GM21515 (cell line): Measurements from ENCODE around the gene MYG1.

Experiments used
- ATAC-seq: cut with Tn5 transposase; IDR thresholded peaks from one replicate; pipeline ENCODE4 v1.9.1; 2021; ENCODE audit not compliant: unreplicated experiment

Gene MYG1, protein sequence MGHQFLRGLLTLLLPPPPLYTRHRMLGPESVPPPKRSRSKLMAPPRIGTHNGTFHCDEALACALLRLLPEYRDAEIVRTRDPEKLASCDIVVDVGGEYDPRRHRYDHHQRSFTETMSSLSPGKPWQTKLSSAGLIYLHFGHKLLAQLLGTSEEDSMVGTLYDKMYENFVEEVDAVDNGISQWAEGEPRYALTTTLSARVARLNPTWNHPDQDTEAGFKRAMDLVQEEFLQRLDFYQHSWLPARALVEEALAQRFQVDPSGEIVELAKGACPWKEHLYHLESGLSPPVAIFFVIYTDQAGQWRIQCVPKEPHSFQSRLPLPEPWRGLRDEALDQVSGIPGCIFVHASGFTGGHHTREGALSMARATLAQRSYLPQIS

DNA sequence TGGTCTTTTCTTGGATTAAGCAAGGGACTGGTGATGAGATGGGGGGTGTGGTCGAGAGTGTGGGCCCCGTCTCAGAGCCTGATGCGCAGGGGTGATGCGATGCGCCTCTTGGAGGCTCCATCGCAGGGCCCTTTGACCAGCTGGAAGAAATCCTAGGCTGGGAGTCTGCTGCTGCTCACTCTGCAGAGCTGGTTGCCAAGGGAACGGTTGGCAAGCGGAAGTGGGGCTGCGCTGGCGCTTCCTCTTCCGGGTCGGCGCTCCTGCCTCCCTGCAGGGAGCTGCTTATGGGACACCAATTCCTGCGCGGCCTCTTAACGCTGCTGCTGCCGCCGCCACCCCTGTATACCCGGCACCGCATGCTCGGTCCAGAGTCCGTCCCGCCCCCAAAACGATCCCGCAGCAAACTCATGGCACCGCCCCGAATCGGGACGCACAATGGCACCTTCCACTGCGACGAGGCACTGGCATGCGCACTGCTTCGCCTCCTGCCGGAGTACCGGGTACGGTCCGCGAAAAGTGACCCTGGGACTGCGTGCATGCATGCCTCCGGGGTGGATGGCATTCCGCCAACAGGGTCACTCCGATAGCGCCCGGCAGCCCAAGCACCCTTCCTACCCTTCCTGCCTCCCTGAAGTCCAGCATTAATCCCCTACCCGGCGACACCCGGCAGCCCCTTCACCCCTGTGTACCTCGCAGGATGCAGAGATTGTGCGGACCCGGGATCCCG lies at the start of gene MYG1:
Gene MYG1 (plus strand): TSS at position 242 of the 727 bp plus-strand sequence. CDS start 43 bp downstream, at position 285.
- ATAC-seq: peak; percentile 55

DNA sequence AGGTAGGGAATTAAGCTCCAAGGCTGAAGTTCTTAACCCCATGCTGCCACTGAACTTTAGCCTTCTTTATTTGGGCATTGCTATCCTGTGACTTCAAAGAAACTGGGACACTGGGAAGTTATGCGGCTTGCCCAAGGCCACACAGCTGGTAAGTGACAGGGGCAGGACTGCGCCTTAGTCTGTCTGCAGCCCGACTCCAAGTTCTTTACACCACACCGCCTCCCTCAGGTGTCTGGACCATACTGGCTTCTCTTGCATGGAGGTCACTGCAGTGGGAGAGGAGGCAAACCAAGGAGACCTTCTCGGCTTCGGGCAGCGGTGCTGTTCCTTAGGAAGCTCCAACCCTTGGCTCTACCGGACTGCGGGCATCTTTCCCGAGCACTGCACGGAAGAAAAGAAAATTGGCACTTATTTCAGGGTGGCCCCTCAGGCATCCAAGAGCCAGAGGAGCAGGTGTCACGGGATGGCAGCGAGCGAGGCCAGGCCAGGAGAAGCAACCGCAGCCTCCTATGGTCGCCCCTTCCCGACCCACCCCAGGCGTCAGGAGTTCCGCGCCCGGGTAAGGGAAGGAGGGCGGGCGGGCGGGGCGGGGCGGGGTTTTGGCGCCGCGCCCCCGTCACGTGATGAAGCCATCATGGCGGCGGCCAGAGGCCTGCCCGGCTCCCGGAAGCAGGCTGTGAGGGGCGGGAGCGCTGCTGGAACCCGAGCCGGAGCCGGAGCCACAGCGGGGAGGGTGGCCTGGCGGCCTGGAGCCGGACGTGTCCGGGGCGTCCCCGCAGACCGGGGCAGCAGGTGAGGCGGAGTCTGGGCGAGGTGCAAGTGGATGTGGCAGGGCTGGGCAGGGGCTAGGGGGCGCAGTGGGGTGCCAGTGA lies 47.8 kb upstream of the MYG1 start:
- ATAC-seq: peak; percentile 67

DNA sequence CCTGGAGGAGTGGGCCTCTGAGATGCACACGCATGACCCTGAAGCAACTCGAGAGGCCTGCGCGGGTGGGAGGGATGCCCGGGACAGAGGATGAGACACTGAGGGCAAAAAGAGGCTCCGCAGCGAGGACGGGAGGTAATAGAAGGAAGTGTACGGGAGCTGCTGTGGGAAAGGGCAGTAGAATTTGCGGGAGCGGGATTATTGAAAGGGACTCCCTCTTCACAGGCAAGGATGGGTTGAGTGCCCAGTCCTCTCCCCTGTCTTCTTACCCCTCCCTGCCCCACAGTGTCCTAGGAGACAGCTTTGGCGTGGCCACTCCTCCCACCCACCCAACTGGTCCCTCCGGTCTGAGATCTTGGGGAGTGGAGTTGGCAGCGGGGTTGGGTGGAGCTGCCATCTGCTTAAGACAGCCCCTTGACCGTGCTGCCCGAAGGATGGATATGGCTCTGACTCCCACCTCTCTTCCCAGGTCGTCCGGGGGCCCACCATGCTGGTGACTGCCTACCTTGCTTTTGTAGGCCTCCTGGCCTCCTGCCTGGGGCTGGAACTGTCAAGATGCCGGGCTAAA lies 47.1 kb upstream of the MYG1 start:
- ATAC-seq: no peak

DNA sequence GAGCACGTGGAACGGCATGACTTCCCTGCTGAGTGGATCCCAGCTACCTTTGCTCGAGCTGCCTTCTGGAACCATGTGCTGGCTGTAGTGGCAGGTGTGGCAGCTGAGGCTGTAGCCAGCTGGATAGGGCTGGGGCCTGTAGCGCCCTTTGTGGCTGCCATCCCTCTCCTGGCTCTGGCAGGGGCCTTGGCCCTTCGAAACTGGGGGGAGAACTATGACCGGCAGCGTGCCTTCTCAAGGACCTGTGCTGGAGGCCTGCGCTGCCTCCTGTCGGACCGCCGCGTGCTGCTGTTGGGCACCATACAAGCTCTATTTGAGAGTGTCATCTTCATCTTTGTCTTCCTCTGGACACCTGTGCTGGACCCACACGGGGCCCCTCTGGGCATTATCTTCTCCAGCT lies 46.2 kb upstream of the MYG1 start:
- no peak for ATAC-seq

DNA sequence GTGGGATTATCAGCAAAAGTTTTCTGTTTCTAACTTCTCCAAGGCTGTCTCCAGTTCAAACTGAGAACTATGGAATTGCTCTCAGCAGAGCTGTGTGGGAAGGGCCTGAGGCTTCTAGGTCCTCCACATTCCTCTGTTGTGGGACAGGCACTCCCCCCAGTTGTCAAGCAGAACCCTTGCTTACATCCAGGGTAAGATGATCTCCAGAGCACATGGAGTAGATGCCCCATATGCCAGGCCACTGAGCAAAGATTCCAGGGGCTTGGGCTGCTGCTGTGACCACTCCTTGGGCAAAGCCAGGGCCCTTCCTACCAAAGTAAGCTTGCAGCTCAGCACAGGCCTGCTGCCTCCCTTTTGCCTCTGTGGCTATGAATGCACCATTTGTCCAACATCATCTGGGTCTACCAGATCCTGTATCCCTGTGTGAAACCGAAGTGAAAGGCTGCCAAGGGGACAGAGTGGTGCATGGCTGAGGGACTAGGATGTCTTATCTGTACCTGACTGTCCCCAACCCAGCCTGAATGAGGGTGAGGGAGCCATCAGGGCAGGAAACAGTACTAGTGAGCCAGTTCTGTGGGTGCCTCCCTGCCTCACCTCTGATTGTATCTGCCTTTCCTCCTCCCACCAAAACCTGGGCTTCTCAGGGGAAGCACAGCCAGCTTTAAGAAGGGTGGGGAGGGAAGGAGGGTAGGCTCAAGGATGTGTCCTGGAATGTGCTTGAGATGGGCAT lies 44.5 kb upstream of the MYG1 start:
- ATAC-seq: no peak

DNA sequence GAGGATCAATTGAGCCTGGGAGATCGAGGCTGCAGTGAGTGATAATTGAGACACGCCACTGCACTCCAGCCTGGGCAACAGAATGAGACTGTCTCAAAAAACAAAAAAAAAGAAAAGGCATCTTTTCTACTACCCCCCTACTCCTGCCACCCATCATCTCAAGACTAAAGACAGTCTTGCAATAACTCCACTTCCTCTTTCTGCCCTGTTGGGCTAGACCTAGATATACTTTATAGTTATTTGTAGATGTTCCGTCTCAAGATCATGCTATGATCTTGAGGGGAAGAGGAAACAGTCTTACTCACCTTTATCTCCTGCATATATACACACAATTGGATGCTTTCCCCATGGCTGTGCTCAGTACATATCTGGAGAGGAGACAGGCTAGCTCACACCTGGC lies 43.5 kb upstream of the MYG1 start:
- ATAC-seq: no peak

DNA sequence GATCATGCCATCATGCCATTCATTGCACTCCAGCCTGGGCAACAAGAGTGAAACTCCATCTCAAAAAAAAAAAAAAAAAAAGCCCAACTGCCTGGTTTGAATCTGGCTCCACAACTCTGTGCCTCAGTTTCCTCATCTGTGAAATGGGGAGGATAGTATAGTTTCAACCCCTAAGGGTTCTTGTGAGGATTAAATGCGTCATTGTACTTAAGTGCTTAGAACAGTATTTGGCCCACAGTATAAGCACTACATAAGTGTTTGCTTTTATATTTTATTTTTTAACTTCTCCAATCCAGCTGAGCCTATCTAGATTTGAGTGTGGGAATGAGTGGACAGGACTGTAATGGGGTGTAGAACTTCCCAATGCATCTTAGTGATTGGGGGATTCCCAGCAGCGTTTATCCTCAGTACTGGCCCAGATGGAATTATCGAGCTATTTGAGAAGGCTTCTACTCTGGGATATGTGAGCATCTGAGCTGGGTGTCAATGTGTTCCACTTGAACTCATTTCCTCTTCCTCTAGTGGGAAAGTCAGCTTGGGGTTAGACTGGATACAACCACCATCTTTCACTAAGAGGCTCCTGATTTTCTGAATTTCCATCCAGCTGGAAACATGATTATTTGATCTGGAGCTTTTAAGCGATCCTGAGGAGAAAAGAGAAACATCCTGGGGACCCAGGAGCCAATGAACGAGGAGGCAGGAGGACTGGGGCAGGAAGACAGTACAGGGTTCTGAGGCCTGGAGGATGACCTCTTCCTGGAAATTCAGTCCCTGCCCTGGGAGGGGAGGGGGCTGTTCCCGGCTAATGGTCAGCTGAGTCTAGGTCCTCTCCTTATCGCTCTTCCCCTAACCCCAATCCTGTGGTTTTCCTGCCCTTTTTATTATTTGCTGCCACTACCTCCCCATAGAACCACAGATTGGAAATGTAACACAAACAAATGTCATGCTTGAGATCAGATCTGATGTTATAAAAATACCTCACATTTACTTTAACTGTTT lies 40.7 kb upstream of the MYG1 start:
- no peak for ATAC-seq

DNA sequence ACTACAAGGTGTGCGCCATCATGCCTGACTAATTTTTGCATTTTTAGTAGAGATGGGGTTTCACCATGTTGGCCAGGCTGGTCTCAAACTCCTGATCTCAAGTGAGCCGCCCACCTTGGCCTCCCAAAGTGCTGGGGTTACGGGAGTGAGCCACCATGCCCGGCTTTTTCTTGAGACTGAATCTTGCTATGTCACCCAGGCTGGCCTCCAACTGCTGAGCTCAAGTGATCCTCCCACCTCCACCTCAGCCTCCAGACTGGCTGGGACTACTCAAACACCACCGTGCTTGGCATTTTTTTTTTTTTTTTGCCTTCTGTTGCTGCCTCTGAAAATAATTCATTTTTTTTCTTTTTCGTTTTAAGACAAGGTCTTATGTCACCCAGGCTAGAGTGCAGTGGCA lies 39.6 kb upstream of the MYG1 start:
- ATAC-seq: no peak

DNA sequence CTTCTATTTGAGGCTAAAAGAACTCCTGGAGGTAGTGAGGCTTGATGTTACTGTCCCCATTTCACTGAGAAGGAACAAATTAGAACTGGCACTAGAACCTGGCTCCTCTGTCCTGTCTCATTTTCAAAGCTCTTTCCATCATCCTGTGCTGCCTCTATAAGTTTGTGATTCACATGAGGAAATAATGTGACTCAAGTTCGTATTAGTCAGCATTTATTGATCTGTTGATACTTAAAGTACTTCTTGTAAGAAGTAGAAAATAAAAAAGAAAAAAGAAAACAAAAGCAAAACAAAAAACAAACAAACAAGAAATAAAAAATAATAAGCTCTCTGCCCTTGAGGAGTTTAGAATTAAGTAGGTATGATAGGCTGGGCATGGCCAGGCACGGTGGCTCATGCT lies 33.7 kb upstream of the MYG1 start:
- no peak for ATAC-seq

DNA sequence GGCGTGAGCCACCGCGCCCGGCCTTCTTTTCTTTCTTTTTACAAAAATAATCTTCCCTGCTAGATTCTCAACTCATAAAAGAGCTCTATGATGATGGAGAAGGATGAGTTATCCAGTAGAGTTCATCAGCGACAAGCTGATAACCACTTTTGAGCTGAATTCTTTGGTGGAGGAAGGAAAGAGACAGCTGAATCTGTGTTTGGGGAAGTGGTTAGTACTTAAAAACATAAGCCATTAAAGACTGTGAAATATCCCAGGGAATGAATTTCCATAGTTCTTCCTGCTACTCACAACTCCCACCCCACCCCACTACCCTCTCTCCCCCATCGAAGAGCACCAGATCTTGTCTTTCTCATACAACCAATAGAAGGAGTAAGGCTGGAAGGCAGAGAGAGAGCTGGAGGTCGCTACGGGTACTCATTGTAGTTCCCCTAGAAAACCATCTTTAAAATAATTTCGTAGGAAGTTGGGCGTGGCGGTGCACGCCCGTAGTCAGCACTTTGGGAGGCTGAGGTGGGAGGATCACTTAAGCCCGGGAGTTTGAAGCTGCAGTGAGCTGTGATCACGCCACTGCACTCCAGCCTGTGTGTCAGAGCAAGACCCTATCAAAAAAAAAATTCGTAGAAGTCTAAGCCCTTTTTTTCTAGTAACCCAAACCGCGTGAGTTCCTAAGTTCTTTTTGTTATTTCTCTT lies 32.0 kb upstream of the MYG1 start:
- peak; percentile 3 for ATAC-seq

DNA sequence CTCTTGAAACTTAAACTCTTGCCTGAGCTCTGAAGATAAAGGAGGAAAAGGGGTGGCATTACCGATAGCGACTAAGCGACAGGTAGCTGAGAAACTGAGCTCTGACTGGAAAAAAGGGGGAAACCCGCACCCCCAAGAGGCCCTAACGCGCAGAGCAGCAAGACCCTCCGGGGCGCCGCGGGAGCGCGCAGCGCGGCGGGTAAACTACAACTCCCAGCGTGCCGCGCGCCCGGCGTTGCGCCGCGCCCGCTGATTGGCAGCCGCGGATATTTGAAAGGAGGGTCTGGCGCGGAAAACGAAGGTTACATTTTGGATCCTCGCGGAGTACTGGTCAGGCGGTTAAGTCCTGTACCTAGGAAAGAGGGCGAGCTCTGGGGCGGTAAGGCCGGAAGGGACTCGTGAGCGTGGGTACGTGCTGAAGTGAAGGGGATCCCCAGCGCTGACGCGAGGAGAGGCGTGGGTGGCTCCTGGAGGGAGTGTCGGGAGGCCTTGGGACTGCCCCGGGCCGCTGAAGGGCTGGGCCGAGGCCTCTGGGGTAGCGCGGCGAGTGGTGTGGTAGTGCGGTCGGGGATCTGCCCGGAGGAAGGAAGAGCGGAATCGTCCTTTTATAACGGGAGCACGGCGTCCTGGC lies 31.4 kb upstream of the MYG1 start, which contains the start of gene ESPL1:
Gene ESPL1 (plus strand): TSS at position 301 of the 631 bp plus-strand sequence. CDS start 468 bp downstream, outside the sequence.
- ATAC-seq: peak; percentile 83

DNA sequence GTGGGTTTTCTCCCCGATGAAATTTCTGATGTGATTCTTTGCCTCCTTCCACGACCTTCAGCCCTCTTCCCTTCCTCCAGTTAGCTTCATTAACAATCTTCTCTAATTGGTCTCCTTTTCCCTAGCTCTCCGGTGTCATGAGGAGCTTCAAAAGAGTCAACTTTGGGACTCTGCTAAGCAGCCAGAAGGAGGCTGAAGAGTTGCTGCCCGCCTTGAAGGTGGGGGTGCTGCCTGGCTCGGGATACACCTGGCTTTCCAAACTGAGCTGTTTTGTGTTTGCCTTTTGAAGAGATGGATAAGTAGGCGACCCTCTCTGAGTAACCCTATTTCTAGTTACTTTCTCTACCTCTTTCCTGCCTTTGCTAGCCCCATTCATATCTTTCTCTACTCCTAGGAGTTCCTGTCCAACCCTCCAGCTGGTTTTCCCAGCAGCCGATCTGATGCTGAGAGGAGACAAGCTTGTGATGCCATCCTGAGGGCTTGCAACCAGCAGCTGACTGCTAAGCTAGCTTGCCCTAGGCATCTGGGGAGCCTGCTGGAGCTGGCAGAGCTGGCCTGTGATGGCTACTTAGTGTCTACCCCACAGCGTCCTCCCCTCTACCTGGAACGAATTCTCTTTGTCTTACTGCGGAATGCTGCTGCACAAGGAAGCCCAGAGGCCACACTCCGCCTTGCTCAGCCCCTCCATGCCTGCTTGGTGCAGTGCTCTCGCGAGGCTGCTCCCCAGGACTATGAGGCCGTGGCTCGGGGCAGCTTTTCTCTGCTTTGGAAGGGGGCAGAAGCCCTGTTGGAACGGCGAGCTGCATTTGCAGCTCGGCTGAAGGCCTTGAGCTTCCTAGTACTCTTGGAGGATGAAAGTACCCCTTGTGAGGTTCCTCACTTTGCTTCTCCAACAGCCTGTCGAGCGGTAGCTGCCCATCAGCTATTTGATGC lies 30.6 kb upstream of the MYG1 start:
- no peak for ATAC-seq

DNA sequence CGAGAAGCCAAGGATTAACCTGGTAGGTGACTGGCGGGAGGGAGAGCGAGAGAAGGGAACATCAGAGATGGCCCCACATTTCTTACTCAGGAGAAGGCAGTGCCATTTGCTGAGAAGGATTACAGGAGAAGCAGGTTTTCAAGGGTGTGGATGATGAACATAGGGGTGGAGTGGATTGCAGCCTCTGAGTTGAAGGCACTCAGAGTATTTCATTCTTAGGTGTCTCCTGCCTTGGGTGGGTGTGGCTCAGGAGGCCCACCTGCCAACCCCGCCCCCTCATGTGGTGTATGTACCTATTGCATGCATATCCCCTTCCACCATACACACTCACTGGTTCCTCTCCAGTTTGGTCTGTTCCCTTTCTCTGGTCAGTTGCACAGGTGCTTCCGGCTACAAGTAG lies 25.1 kb upstream of the MYG1 start:
- ATAC-seq: no peak

DNA sequence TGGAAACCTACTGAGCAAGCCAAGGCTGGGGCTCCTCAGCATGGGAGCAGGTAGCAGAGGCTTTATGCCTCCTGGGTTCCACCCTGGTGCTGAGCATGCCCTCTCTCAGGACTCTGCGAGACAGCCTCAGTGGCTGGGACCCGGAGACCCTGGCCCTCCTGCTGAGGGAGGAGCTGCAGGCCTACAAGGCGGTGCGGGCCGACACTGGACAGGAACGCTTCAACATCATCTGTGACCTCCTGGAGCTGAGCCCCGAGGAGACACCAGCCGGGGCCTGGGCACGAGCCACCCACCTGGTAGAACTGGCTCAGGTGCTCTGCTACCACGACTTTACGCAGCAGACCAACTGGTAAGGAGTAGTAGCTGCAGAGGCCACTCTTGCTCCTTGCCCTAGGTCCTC lies 23.0 kb upstream of the MYG1 start:
- no peak for ATAC-seq

DNA sequence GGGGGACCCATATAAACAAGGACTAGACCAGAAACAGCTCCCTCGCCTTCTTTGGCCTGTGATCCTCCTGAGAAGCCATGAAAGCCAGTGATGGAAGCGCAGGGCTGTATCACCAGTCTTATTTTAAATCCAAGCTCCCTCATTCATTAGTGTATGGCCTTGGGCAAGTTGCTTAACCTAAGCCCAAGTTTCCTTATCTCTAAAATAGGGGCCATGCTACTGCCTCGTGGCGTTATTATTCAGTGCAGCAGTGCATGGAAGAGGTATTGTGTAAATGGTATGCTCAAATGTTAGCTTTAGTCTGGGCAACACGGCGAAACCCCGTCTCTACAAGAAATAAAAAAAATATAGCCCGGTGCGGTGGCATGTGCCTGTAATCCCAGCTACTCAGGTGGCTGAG lies 21.5 kb upstream of the MYG1 start:
- no peak for ATAC-seq

DNA sequence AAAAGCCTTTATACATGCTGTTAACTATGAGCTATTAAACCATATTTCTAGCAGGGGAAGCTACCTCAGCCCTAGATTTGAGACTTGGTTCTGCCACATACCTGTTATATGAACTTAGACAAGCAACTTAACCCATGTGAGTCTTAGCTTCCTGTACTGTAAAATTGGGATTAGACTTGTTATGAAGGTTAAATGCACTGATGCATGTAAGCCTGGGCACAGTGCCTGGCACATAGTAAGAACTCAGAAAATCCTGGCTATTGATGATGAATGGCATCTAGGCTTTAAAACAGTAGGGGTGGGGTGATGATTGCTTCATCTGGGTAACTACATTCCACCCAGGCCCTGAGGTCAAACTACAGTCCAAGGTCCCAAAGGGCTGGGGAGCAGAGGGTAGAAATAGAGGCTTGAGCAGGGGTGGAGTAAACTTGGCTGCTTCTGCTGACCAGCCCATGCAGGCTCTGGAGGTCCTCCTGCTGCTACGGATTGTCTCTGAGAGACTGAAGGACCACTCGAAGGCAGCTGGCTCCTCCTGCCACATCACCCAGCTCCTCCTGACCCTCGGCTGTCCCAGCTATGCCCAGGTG lies 20.1 kb upstream of the MYG1 start:
- ATAC-seq: no peak
